ENCODE measurements around the gene SCTR.
A peak's percentile ranks its signal among the peaks of the same experiment; 100 is the strongest.
"Not testable (repeated sequence)": the region's sequence is repeated elsewhere in the genome, so short reads cannot be mapped to it uniquely, and the experiment has no call there.

SCTR gene

GRCh38 chr2:119416299-119416923, 107.9 kb downstream of the SCTR start:
- DNase-seq (ENCODE audit: low read depth in 2 of 3, low spot score in 1 of 3): no peak

GRCh38 chr2:119415630-119416029, 108.7 kb downstream of the SCTR start:
- DNase-seq (ENCODE audit: low read depth in 2 of 3, low spot score in 1 of 3): no peak

- no peak for DNase-seq (ENCODE audit: low read depth in 2 of 3, low spot score in 1 of 3)
These were observed 109.4 kb downstream of the SCTR start for GRCh38 chr2:119414894-119415293.

DNA sequence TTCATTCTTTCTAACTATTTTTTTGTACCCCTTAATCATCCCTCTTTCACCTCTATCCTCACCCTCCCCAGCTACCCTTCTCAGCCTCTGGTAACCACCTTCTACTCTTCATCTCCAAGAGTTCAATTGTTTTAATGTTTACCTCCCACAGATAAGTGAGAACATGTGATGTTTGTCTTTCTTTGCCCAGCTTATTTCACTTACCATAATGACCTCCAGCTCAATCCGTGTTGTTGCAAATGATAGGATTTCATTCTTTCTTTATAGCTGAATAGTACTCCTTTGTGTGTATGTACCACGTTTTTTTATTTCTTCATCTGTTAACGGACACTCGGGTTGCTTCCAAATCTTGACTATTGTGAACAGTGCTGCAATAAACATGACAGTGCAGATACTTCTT, 114.8 kb downstream of the SCTR start:
- no peak for DNase-seq (ENCODE audit: low read depth in 2 of 3, low spot score in 1 of 3)

- DNase-seq (ENCODE audit: low read depth in 2 of 3, low spot score in 1 of 3): no peak
These were observed 116.1 kb downstream of the SCTR start for GRCh38 chr2:119408221-119408619.

- DNase-seq (ENCODE audit: low read depth in 2 of 3, low spot score in 1 of 3): peak in 1 of 3 donors; percentile 37
These were observed 116.7 kb downstream of the SCTR start for GRCh38 chr2:119407430-119408220.

GRCh38 chr2:119405151-119405550, 119.1 kb downstream of the SCTR start:
- DNase-seq (ENCODE audit: low read depth in 2 of 3, low spot score in 1 of 3): no peak

DNA sequence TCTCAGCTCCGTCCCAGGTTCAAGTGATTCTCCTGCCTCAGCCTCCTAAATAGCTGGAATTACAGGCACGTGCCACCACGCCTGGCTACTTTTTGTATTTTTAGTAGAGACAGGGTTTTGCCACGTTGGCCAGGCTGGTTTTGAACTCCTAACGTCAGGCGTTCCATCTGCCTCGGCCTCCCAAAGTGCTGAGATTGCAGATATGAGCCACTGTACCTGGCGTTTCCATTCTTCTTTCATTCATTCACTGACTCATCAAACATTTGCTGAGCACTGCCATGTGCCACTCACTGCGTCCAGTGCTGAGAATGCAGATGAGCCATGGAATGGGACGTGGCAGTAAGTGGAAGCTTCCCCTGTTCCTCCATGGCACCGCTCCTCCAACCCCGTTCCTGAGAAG, 120.7 kb downstream of the SCTR start:
- DNase-seq (ENCODE audit: low read depth in 2 of 3, low spot score in 1 of 3): not testable (repeated sequence)

GRCh38 chr2:119402645-119403560, 121.4 kb downstream of the SCTR start:
- no peak for DNase-seq (ENCODE audit: low read depth in 2 of 3, low spot score in 1 of 3)

- no peak for DNase-seq (ENCODE audit: low read depth in 2 of 3, low spot score in 1 of 3)
These were observed 122.2 kb downstream of the SCTR start for GRCh38 chr2:119402106-119402505.

- no peak for DNase-seq (ENCODE audit: low read depth in 2 of 3, low spot score in 1 of 3)
These were observed 127.1 kb downstream of the SCTR start for GRCh38 chr2:119397196-119397595.

DNA sequence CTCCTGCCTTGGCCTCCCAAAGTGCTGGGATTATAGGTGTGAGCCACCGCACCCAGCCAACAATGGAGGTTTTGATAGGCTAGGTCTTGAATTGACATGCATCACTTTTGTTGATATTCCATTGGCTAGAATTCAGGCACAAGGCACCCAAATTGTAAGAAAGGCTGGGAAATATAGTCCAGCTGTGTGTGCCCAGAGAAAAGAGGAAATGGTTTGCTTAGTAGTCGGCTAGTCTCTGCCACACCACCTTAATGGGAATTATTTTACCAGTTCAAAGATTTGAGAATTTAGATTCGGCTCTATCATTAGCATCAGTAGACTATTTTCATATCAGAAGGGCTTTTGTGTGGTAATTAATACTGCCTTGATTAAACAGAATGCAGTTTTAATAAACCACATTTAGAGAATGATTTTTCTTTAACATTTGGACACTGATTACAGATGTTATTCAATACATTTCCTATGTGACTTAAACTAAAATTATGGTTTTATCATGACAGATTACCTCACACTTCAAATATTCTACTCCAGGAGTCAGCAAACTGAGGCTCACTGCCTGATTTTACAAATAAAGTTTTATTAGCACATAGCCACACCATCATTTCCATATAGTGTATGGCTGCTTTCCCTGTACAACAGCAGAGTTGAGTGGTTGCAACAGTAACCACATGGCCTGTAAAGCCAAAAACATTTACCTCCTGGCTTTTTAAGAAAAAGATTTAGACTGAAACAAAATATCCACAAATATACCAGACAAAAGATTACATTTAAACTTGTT, 130.1 kb downstream of the SCTR start:
- DNase-seq (ENCODE audit: low read depth in 2 of 3, low spot score in 1 of 3): no peak

Measured in stimulated activated CD4-positive, alpha-beta T cell treated with anti-CD3 and anti-CD28 coated beads, Interleukin-12 subunit alpha, Interleukin-12 subunit beta, amount 100 ng/mL, for 48 hours (primary cell).